Erythroblast (primary cell): ENCODE data around the gene HDAC4.

Source experiments
- GATA1 ChIP-seq: IDR thresholded peaks from 2 replicates; pipeline ENCODE4 v1.6.1; 2011; ENCODE audit warnings: low read depth, mild to moderate bottlenecking, control low read depth, low read length, moderate library complexity
- POLR2A ChIP-seq: IDR thresholded peaks from 2 replicates; pipeline ENCODE4 v1.6.1; 2011; ENCODE audit warnings: mild to moderate bottlenecking, low read length

DNA sequence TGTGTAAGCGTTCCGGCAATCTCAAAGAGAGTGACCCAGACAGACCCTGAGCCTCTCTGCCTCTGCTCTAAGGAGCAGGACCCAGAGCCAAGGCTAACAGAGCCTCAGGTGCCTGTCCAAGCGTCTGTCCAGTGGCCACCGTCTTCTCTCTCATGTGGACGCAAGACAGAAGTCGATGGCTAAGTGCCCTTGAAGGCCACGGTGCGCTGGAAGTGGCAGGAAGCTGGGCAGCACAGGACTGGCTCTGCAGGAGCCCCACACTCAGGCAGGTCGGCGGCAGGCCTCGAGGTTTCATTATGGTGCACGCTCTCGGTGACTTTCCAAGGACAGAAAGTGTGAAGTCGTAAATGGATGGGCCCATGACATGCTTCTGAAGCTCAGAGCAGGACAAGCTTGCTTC is 49.1 kb downstream of the HDAC4 start:
- TF ChIP-seq POLR2A (no peak), GATA1 (no peak)
